Omental fat pad (tissue), 4 donors: ENCODE data around the gene AGPAT3. TPM values are rescaled to one million over a fixed set of nuclear protein-coding genes. Genes with fewer than 3 reads are reported as not detected.

Source experiments
- ATAC-seq: fragments of 150-250 bp; one replicate; pipeline ENCODE4 v1.9.1; 2016; ENCODE audit warnings: mild to moderate bottlenecking, moderate library complexity; ENCODE audit not compliant: low FRiP score
- DNase-seq: peaks from one replicate; pipeline ENCODE4 v3.0.0-alpha.2; 2019; ENCODE audit warnings: low spot score
- CTCF ChIP-seq, 3 donors: fragments of 450-650 bp; IDR thresholded peaks; one replicate each; pipeline ENCODE4 v1.5.1; 2016 to 2017; ENCODE audit warnings: antibody characterized with exemption in 3 of 3, mild to moderate bottlenecking in 3 of 3, moderate library complexity in 2 of 3
- total RNA-seq, 4 donors: library from RNA; depleted of rRNA; stranded (reverse); fragments of >200 nt; gene quantifications; one replicate each; pipeline ENCODE4 v1.1.0, GENCODE V29; 2016

Gene AGPAT3
- total RNA-seq, 4 donors from 2014 or later = 29.7 to 47.0 (median 43.3) TPM

- TF ChIP-seq CTCF (IDR thresholded peaks at IDR 0.05) = no peak
- DNase-seq (no peak), ATAC-seq (no peak)
Observed at GRCh38 chr21:43880111-43880985, 15.3 kb downstream of the AGPAT3 start.

GRCh38 chr21:43881283-43881682, 16.3 kb downstream of the AGPAT3 start:
- no peak for DNase-seq
- no peak for ATAC-seq
- no peak for TF ChIP-seq CTCF (IDR thresholded peaks at IDR 0.05)

- ATAC-seq (no peak), DNase-seq (no peak)
- TF ChIP-seq CTCF (IDR thresholded peaks at IDR 0.05) = no peak
Observed at GRCh38 chr21:43881935-43882334, 16.9 kb downstream of the AGPAT3 start.

- DNase-seq (no peak), ATAC-seq (no peak)
- TF ChIP-seq CTCF (IDR thresholded peaks at IDR 0.05) = no peak
Observed at GRCh38 chr21:43882952-43883545, 18.0 kb downstream of the AGPAT3 start.

- DNase-seq (no peak), ATAC-seq (no peak)
- no peak for TF ChIP-seq CTCF (IDR thresholded peaks at IDR 0.05)
Observed at GRCh38 chr21:43884012-43884860, 19.2 kb downstream of the AGPAT3 start.

- no peak for ATAC-seq
- no peak for DNase-seq
- no peak for TF ChIP-seq CTCF (IDR thresholded peaks at IDR 0.05)
Observed at GRCh38 chr21:43884861-43885417, 19.9 kb downstream of the AGPAT3 start.
